ES-I3 (cell line): Measurements from ENCODE around the gene BCAS3.

ENCODE experiments used
- H3K36me3 ChIP-seq: 2 replicates; pipeline ENCODE4 v1.6.1; 2013; ENCODE audit warnings: mild to moderate bottlenecking, low read length, control low read depth, moderate library complexity; ENCODE audit not compliant: insufficient read depth
- H3K4me1 ChIP-seq: 2 replicates; pipeline ENCODE4 v1.6.1; 2013; ENCODE audit warnings: mild to moderate bottlenecking, control low read depth, low read length; ENCODE audit not compliant: insufficient read depth
- H3K9ac ChIP-seq: 2 replicates; pipeline ENCODE4 v1.6.1; 2013; ENCODE audit warnings: low read depth, mild to moderate bottlenecking, low read length, moderate library complexity
- H3K9me3 ChIP-seq: 2 replicates; pipeline ENCODE4 v1.6.1; 2013; ENCODE audit warnings: mild to moderate bottlenecking, low read length, moderate library complexity; ENCODE audit not compliant: control insufficient read depth, insufficient read depth

The BCAS3 gene

GRCh38 chr17:61316633-61317032 lies 639.0 kb downstream of the BCAS3 start:
- no peaks in the 10 kb centered on the region; the same call in 1 of the 2 replicates for H3K36me3 ChIP-seq
- no peaks in the 10 kb centered on the region for H3K9me3 ChIP-seq
- peaks cover 6% of the 10 kb centered on the region; the same call in 1 of the 2 replicates for H3K4me1 ChIP-seq
- H3K9ac ChIP-seq, result no peak overlapping the region

- Histone ChIP-seq H3K4me1 (peaks cover 6% of the 10 kb centered on the region; the same call in 1 of the 2 replicates), H3K9ac (no peak overlapping the region), H3K9me3 (no peaks in the 10 kb centered on the region), H3K36me3 (no peaks in the 10 kb centered on the region; the same call in 1 of the 2 replicates)
Measured at GRCh38 chr17:61317779-61318178, 640.1 kb downstream of the BCAS3 start.

GRCh38 chr17:61318684-61319098 lies 641.0 kb downstream of the BCAS3 start:
- H3K36me3 ChIP-seq, result no peaks in the 10 kb centered on the region; the same call in 1 of the 2 replicates
- no peak overlapping the region for H3K9ac ChIP-seq
- H3K4me1 ChIP-seq, result peaks cover 10% of the 10 kb centered on the region
- H3K9me3 ChIP-seq, result no peaks in the 10 kb centered on the region

GRCh38 chr17:61321344-61321743 lies 643.7 kb downstream of the BCAS3 start:
- H3K4me1 ChIP-seq, result peaks cover 14% of the 10 kb centered on the region

GRCh38 chr17:61322325-61323002 lies 644.8 kb downstream of the BCAS3 start:
- Histone ChIP-seq H3K9me3 (no peaks in the 10 kb centered on the region), H3K4me1 (peaks cover 14% of the 10 kb centered on the region), H3K36me3 (no peaks in the 10 kb centered on the region), H3K9ac (no peak overlapping the region)

More at GRCh38 chr17:61321344-61321743, 643.7 kb downstream of the BCAS3 start:
- Histone ChIP-seq H3K9ac (no peak overlapping the region), H3K36me3 (no peaks in the 10 kb centered on the region; the same call in 1 of the 2 replicates), H3K9me3 (no peaks in the 10 kb centered on the region)

- peaks cover 14% of the 10 kb centered on the region for H3K4me1 ChIP-seq
- no peak overlapping the region for H3K9ac ChIP-seq
- no peaks in the 10 kb centered on the region for H3K9me3 ChIP-seq
- no peaks in the 10 kb centered on the region for H3K36me3 ChIP-seq
Measured at GRCh38 chr17:61323003-61323908, 645.6 kb downstream of the BCAS3 start.

GRCh38 chr17:61323909-61324868 lies 646.5 kb downstream of the BCAS3 start:
- H3K9me3 ChIP-seq, result no peaks in the 10 kb centered on the region
- peaks cover 14% of the 10 kb centered on the region for H3K4me1 ChIP-seq
- no peaks in the 10 kb centered on the region for H3K36me3 ChIP-seq
- no peak overlapping the region for H3K9ac ChIP-seq

GRCh38 chr17:61324950-61325349 lies 647.3 kb downstream of the BCAS3 start:
- H3K9ac ChIP-seq, result no peak overlapping the region
- H3K4me1 ChIP-seq, result peaks cover 14% of the 10 kb centered on the region
- H3K9me3 ChIP-seq, result no peaks in the 10 kb centered on the region
- no peaks in the 10 kb centered on the region for H3K36me3 ChIP-seq

- H3K9me3 ChIP-seq, result no peaks in the 10 kb centered on the region
- H3K4me1 ChIP-seq, result peaks cover 14% of the 10 kb centered on the region
- H3K9ac ChIP-seq, result no peak overlapping the region
- H3K36me3 ChIP-seq, result no peaks in the 10 kb centered on the region
Measured at GRCh38 chr17:61325382-61326073, 647.9 kb downstream of the BCAS3 start.

- H3K9ac ChIP-seq, result no peak overlapping the region
Measured at GRCh38 chr17:61326330-61326729, 648.7 kb downstream of the BCAS3 start.

GRCh38 chr17:61328351-61328750 lies 650.7 kb downstream of the BCAS3 start:
- Histone ChIP-seq H3K9me3 (no peaks in the 10 kb centered on the region), H3K4me1 (peaks cover 7% of the 10 kb centered on the region), H3K36me3 (no peaks in the 10 kb centered on the region), H3K9ac (no peak overlapping the region)

More at GRCh38 chr17:61326330-61326729, 648.7 kb downstream of the BCAS3 start:
- Histone ChIP-seq H3K36me3 (no peaks in the 10 kb centered on the region), H3K4me1 (peaks cover 10% of the 10 kb centered on the region), H3K9me3 (no peaks in the 10 kb centered on the region)

GRCh38 chr17:61330174-61331150 lies 652.8 kb downstream of the BCAS3 start:
- H3K9ac ChIP-seq, result no peak overlapping the region
- H3K4me1 ChIP-seq, result no peaks in the 10 kb centered on the region; the same call in 1 of the 2 replicates
- no peaks in the 10 kb centered on the region for H3K9me3 ChIP-seq
- no peaks in the 10 kb centered on the region for H3K36me3 ChIP-seq
